HG02759 (cell line): ENCODE results near the gene MIPOL1.
"Not testable (repeated sequence)": the region's sequence is repeated elsewhere in the genome, so short reads cannot be mapped to it uniquely, and the experiment has no call there.

Source experiments
- ATAC-seq: cut with Tn5 transposase; IDR thresholded peaks from one replicate; pipeline ENCODE4 v1.9.1; 2021; ENCODE audit warnings: mild to moderate bottlenecking, moderate library complexity; ENCODE audit not compliant: unreplicated experiment

Gene MIPOL1

GRCh38 chr14:37186865-37187264, 10.9 kb upstream of the MIPOL1 start:
- no peak for ATAC-seq

GRCh38 chr14:37187294-37187693, 10.4 kb upstream of the MIPOL1 start:
- no peak for ATAC-seq

- not testable (repeated sequence) for ATAC-seq
These were observed 9.7 kb upstream of the MIPOL1 start for GRCh38 chr14:37187840-37188577.

GRCh38 chr14:37189733-37190132, 8.0 kb upstream of the MIPOL1 start:
- not testable (repeated sequence) for ATAC-seq

GRCh38 chr14:37194698-37195097, 3.0 kb upstream of the MIPOL1 start:
- ATAC-seq: no peak

GRCh38 chr14:37195327-37195726, 2.4 kb upstream of the MIPOL1 start:
- no peak for ATAC-seq

GRCh38 chr14:37196604-37197420, 925 bp upstream of the MIPOL1 start:
- no peak for ATAC-seq

- no peak for ATAC-seq
These were observed 499 bp downstream of the MIPOL1 start for GRCh38 chr14:37198273-37198598.

GRCh38 chr14:37198907-37199306, 1.2 kb downstream of the MIPOL1 start:
- no peak for ATAC-seq

- ATAC-seq: no peak
These were observed 4.0 kb downstream of the MIPOL1 start for GRCh38 chr14:37201724-37202123.

- no peak for ATAC-seq
These were observed 4.5 kb downstream of the MIPOL1 start for GRCh38 chr14:37202265-37202664.

- no peak for ATAC-seq
These were observed 5.1 kb downstream of the MIPOL1 start for GRCh38 chr14:37202812-37203211.

GRCh38 chr14:37203423-37203822, 5.7 kb downstream of the MIPOL1 start:
- ATAC-seq: no peak

GRCh38 chr14:37205623-37206605, 8.2 kb downstream of the MIPOL1 start:
- not testable (repeated sequence) for ATAC-seq

- not testable (repeated sequence) for ATAC-seq
These were observed 11.9 kb downstream of the MIPOL1 start for GRCh38 chr14:37209617-37210016.

GRCh38 chr14:37210448-37210847, 12.7 kb downstream of the MIPOL1 start:
- no peak for ATAC-seq

GRCh38 chr14:37213016-37213415, 15.3 kb downstream of the MIPOL1 start:
- ATAC-seq: no peak

- ATAC-seq: no peak
These were observed 17.6 kb downstream of the MIPOL1 start for GRCh38 chr14:37215345-37215744.

- no peak for ATAC-seq
These were observed 23.3 kb downstream of the MIPOL1 start for GRCh38 chr14:37221073-37221472.

- ATAC-seq: no peak
These were observed 26.3 kb downstream of the MIPOL1 start for GRCh38 chr14:37223947-37224474.

- ATAC-seq: not testable (repeated sequence)
These were observed 27.9 kb downstream of the MIPOL1 start for GRCh38 chr14:37225668-37226067.
